Nephron progenitor cell (in vitro differentiated cells): ENCODE measurements around the gene RAI14.

Source experiments
- DNase-seq: peaks from one replicate; pipeline ENCODE4 v3.0.0; 2021
- H3K27ac Mint-ChIP-seq: 2 replicates; pipeline ENCODE4 v1.8.0; 2021; ENCODE audit warnings: mild to moderate bottlenecking, moderate library complexity, mixed read lengths
- H3K27me3 Mint-ChIP-seq: 2 replicates; pipeline ENCODE4 v1.8.0; 2021; ENCODE audit warnings: mild to moderate bottlenecking, low read depth, mixed read lengths; ENCODE audit not compliant: poor library complexity
- H3K36me3 Mint-ChIP-seq: 2 replicates; pipeline ENCODE4 v1.8.0; 2021; ENCODE audit warnings: low read depth, mixed read lengths
- H3K4me1 Mint-ChIP-seq: 2 replicates; pipeline ENCODE4 v1.8.0; 2021; ENCODE audit warnings: mixed read lengths
- H3K4me3 Mint-ChIP-seq: 2 replicates; pipeline ENCODE4 v1.8.0; 2021; ENCODE audit warnings: mild to moderate bottlenecking, moderate library complexity, mixed read lengths
- H3K9me3 Mint-ChIP-seq: 2 replicates; pipeline ENCODE4 v1.8.0; 2021; ENCODE audit warnings: mild to moderate bottlenecking, moderate library complexity, mixed read lengths
- CTCF ChIP-seq: fragments of 200-600 bp; sonication (generic); IDR thresholded peaks from 2 replicates; pipeline ENCODE4 v1.5.0; 2021; ENCODE audit warnings: antibody characterized with exemption

RAI14 gene

DNA sequence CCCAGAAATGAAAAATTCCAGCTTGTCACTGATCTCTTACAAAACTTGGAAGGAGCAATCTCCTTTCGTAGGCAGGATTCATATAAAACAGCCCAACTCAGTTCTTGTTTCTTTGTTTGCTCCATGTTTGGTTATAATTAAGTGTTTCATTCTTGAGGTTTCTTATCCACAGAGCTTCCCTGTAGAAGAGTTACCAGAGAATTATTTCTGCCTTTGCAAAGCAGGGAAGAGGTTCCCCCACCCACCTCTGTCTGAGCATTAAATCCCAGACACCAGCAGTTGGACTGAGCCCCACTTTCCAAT lies 34.1 kb upstream of the RAI14 start:
- H3K4me1 Mint-ChIP-seq = peaks cover 12% of the 10 kb centered on the region
- H3K27ac Mint-ChIP-seq = no peak overlapping the region
- TF ChIP-seq CTCF = no peak
- H3K36me3 Mint-ChIP-seq = no peaks in the 10 kb centered on the region
- no peaks in the 10 kb centered on the region for H3K9me3 Mint-ChIP-seq
- no peak for DNase-seq
- no peak overlapping the region for H3K4me3 Mint-ChIP-seq
- H3K27me3 Mint-ChIP-seq = no peaks in the 10 kb centered on the region

GRCh38 chr5:34624691-34625090 lies 31.4 kb upstream of the RAI14 start:
- H3K4me3 Mint-ChIP-seq = no peak overlapping the region
- H3K4me1 Mint-ChIP-seq = peaks cover 9% of the 10 kb centered on the region
- H3K27me3 Mint-ChIP-seq = no peaks in the 10 kb centered on the region
- no peaks in the 10 kb centered on the region for H3K9me3 Mint-ChIP-seq
- no peak for DNase-seq
- no peak for TF ChIP-seq CTCF
- H3K36me3 Mint-ChIP-seq = no peaks in the 10 kb centered on the region
- H3K27ac Mint-ChIP-seq = no peak overlapping the region

DNA sequence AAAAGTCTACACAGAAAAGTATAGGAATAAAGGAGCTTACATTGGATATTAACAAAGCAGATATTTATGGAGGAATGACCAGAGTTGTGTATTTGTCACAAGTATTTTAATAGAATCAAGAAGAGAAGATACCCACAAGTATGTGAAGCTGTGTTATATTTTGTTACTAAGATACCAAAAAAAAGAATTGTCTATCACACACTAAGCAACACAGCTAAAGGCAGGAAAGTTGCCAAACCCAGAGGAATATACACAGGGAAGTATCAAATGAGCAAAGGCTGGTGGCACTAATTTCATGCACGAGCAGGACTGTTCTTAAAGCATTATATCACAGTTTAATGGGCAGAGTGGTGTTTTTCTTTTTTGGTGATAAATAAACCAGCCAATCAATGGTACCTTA lies 30.9 kb upstream of the RAI14 start:
- H3K4me3 Mint-ChIP-seq = no peak overlapping the region
- no peaks in the 10 kb centered on the region for H3K9me3 Mint-ChIP-seq
- DNase-seq = no peak
- H3K36me3 Mint-ChIP-seq = no peaks in the 10 kb centered on the region
- no peaks in the 10 kb centered on the region for H3K27me3 Mint-ChIP-seq
- TF ChIP-seq CTCF = no peak
- H3K4me1 Mint-ChIP-seq = peaks cover 3% of the 10 kb centered on the region
- H3K27ac Mint-ChIP-seq = no peak overlapping the region

DNA sequence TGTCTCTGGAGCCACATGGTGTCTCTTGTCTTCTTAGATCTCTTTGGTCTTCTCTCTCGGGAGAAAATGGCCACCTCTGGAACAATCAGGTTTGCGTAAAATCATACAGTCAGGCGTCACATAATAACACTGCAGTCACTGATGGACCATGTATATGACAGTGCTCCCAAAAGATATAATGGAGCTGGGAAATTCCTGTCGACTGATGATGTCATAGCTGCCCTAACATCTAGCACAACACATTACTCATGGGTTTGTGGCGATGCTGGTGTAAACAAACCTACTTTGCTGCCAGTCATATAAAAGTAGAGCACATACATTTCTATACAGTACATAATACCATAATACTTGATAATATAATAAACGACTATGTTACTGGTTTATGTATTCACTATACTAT lies 30.1 kb upstream of the RAI14 start:
- H3K4me1 Mint-ChIP-seq = no peaks in the 10 kb centered on the region
- H3K36me3 Mint-ChIP-seq = no peaks in the 10 kb centered on the region
- H3K27me3 Mint-ChIP-seq = no peaks in the 10 kb centered on the region
- TF ChIP-seq CTCF = no peak
- no peak overlapping the region for H3K27ac Mint-ChIP-seq
- DNase-seq = no peak
- H3K9me3 Mint-ChIP-seq = peaks cover 3% of the 10 kb centered on the region
- H3K4me3 Mint-ChIP-seq = no peak overlapping the region

GRCh38 chr5:34626751-34627150 lies 29.4 kb upstream of the RAI14 start:
- no peaks in the 10 kb centered on the region for H3K36me3 Mint-ChIP-seq
- no peak for DNase-seq
- H3K27ac Mint-ChIP-seq = no peak overlapping the region
- H3K27me3 Mint-ChIP-seq = no peaks in the 10 kb centered on the region
- no peak for TF ChIP-seq CTCF
- peaks cover 9% of the 10 kb centered on the region for H3K9me3 Mint-ChIP-seq
- no peak overlapping the region for H3K4me3 Mint-ChIP-seq
- H3K4me1 Mint-ChIP-seq = no peaks in the 10 kb centered on the region

DNA sequence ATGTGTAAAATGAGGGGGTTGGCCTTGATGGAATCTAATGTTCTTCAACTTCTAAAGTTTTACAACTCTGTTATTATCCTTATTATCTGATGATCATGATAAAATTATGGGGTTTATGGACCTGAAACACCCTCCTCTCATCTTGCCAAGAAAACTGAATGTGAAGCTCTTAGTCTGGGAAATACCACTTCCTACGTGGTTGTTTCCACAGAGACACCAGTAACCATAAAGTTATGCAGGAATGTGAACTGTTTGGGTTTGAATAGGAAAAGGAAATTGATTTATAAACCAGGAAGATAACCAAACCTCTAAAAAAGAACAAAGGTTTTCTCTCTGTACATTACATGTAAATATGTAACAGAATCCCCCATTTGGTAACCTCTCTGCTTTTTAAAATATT lies 28.3 kb upstream of the RAI14 start:
- Mint-ChIP-seq H3K36me3 (no peaks in the 10 kb centered on the region), H3K27ac (no peak overlapping the region)

More for the DNA sequence above, 28.3 kb upstream of the RAI14 start:
- H3K4me3 Mint-ChIP-seq = no peak overlapping the region
- no peak for TF ChIP-seq CTCF
- H3K4me1 Mint-ChIP-seq = peaks cover under 1% of the 10 kb centered on the region
- no peak for DNase-seq
- peaks cover 9% of the 10 kb centered on the region for H3K9me3 Mint-ChIP-seq
- H3K27me3 Mint-ChIP-seq = no peaks in the 10 kb centered on the region
